DND-41 (cell line): ENCODE data around the gene CCDC148.

ENCODE experiments used
- CTCF ChIP-seq: IDR thresholded peaks from 2 replicates; pipeline ENCODE4 v1.5.1; 2012; ENCODE audit warnings: borderline replicate concordance, low read length, moderate library complexity, mild to moderate bottlenecking; ENCODE audit not compliant: poor library complexity, severe bottlenecking; ENCODE audit errors: extremely low read depth
- EZH2 ChIP-seq: IDR thresholded peaks from 3 replicates; pipeline ENCODE4 v1.6.1; 2012; ENCODE audit warnings: borderline replicate concordance, low read depth, mild to moderate bottlenecking, moderate library complexity, low read length, inconsistent platforms; ENCODE audit not compliant: severe bottlenecking

DNA sequence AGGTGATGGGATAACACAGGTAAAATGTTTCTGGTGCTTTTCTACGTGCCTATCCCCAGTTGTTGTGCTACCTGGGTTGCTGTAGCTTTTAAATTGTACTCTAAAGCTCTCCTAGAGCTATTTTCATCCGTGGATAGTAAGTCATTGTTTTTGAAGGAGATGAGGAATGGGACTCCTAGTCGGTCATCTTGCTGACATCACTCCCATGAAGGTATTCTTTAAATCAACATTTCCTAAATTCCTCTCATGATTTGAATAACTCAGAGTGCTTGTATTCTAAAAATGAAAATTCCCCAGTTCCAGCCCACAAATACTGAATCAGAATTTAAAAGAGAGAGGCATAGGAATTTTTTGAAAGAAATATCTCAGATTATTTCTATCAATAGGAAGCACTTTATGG lies 44.3 kb downstream of the CCDC148 start:
- no peak for TF ChIP-seq CTCF
- TF ChIP-seq EZH2: no peak
